Measurements from ENCODE around the gene BYSL. TPM values are rescaled to one million over a fixed set of nuclear protein-coding genes. Genes with fewer than 3 reads are reported as not detected.

BYSL gene
- total and polyA plus RNA-seq, 9 of the 15 experiments (the other 6 are each of a cell fraction or from before 2014, with no cell fraction given) = 22.2 to 92.3 (median 53.4) TPM

DNA sequence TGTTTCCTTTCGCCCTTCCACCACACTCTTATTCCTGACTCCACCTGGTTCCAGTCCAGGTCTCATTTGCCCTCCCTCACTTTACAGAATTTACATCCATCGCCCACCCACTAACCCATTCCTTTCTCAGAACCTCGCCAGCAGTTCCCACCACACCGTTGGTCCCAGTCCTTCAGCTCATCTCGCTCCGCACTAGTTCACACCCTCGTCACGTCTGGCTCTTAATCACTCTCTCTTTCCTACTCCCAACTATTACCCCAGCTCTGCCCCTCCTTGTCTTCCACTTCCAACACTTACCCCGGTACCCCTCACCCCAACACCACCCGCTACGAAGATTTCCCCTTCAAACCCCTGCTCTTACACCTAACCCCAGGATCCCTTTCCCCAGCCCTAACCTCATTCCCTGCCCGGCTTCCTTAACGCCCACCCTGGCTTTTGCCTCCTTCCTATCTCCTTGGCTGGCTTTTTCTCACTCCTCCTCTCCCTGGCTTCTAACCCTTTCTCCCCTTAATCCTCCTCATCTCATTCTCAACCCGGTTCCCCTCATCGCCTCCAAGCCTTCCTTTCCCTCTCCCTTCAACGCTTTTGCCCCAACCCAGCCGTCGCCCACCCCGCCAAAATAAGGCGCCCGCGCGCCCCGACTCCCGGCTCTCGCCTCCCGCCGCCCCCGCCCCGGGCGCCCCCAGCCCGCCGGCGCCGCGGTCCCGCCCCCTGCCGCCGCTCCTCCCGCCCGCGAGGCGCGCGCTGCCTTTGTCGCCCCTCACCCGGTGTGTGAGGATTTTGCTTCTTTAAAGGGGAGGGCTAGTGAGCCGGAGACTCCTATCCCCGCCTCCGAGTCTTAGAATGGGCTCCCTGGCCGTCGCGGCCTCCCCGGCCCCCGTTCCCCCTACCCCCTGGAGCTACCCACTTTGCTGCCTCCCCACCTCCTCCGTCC lies 26.7 kb upstream of the BYSL start:
- Histone ChIP-seq H3K27me3 (ENCODE audit: control insufficient read depth in 2 of 2, insufficient read depth in 2 of 2, low read length in 2 of 2) (no peaks in the 10 kb centered on the region), H3K4me3 (peak overlapping the region; percentile 56), H4K20me1 (replicated peaks; ENCODE audit: control insufficient read depth, insufficient read depth, low read length) (no peaks in the 10 kb centered on the region; the same call in 1 of the 2 replicates), H3K27ac (ENCODE audit: extremely low read depth, low read depth, low read length) (peak overlapping the region; percentile 33; the same call in 2 of the 3 replicates), H2AFZ (ENCODE audit: low read depth, low read length) (peak overlapping the region; percentile 82), H3K79me2 (ENCODE audit: control insufficient read depth, insufficient read depth, low read length) (peaks cover 9% of the 10 kb centered on the region; the same call in 2 of the 3 replicates), H3K4me1 (replicated peaks in 1 of 2; ENCODE audit: control insufficient read depth in 2 of 2, insufficient read depth in 2 of 2, low read length in 2 of 2) (peaks cover 8 to 11% of the 10 kb centered on the region in 2 experiments), H3K9me3 (replicated peaks; ENCODE audit: control insufficient read depth, insufficient read depth, low read depth, low read length) (no peaks in the 10 kb centered on the region), H3K4me2 (ENCODE audit: insufficient read depth, low read length) (peak overlapping the region; percentile 96), H3K9ac (ENCODE audit: insufficient read depth in 1 of 2, low read depth in 2 of 2, low read length in 2 of 2) (peak overlapping the region; percentile 72 to 88), H3K36me3 (ENCODE audit: control insufficient read depth, insufficient read depth, low read length) (no peaks in the 10 kb centered on the region), H3K9me1 (ENCODE audit: control insufficient read depth, insufficient read depth, low read length) (no peaks in the 10 kb centered on the region)
- 3% methylated on average over 13 of the region's 56 CpGs for WGBS (ENCODE audit: insufficient coverage, low coverage, missing lambda C conversion rate)
- intact Hi-C loops (cut with micrococcal nuclease) (loop anchor here (1.0 to 5.0 kb wide), 4 partner anchors 48 to 150 kb away; partner anchors contain the start of gene TOMM6), in situ Hi-C loops (cut with MboI) (no loop called here)
- ChIA-PET POLR2A (interaction anchor here (0.5 to 2.2 kb wide), 11 partner anchors 9 to 154 kb away, joined by 3 to 9 read pairs (median 4); no protein-coding TSS in a partner anchor), CTCF (ENCODE audit: low intra/inter-chr PET ratio) (no interaction called here)
- ATAC-seq (peak; percentile 71), DNase-seq (ENCODE audit: extremely low read depth in 1 of 4, low spot score in 3 of 4) (peak in 2 of 4 experiments; percentile 31 to 45), FAIRE-seq (peak; percentile 72)
- no TSS peak for BruUV-seq (replicated peaks)
- TF ChIP-seq LEF1 (IDR thresholded peaks at IDR 0.05) (no peak), ZKSCAN8 (CRISPR knock-in tag; IDR thresholded peaks at IDR 0.05) (no peak), HDAC2 (IDR thresholded peaks at IDR 0.05) (0 out of 2 replicates have a peak, but pooled peaks have one; percentile 40), SMARCA5 (IDR thresholded peaks at IDR 0.05) (0 out of 2 replicates have a peak, but pooled peaks have one; percentile 10), ZSCAN32 (CRISPR knock-in tag; IDR thresholded peaks at IDR 0.05) (no peak), PHF20 (IDR thresholded peaks at IDR 0.05; ENCODE audit: partially characterized antibody) (peak; percentile 22), NCOA4 (IDR thresholded peaks at IDR 0.05; ENCODE audit: partially characterized antibody) (peak; percentile 27), CC2D1A (IDR thresholded peaks at IDR 0.05) (0 out of 2 replicates have a peak, but pooled peaks have one; percentile 25), KDM5B (IDR thresholded peaks at IDR 0.05; ENCODE audit: insufficient replicate concordance, low read depth, low read length) (peak; percentile 3)
- TF ChIP-seq, protein P1, sequence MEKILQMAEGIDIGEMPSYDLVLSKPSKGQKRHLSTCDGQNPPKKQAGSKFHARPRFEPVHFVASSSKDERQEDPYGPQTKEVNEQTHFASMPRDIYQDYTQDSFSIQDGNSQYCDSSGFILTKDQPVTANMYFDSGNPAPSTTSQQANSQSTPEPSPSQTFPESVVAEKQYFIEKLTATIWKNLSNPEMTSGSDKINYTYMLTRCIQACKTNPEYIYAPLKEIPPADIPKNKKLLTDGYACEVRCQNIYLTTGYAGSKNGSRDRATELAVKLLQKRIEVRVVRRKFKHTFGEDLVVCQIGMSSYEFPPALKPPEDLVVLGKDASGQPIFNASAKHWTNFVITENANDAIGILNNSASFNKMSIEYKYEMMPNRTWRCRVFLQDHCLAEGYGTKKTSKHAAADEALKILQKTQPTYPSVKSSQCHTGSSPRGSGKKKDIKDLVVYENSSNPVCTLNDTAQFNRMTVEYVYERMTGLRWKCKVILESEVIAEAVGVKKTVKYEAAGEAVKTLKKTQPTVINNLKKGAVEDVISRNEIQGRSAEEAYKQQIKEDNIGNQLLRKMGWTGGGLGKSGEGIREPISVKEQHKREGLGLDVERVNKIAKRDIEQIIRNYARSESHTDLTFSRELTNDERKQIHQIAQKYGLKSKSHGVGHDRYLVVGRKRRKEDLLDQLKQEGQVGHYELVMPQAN (IDR thresholded peaks at IDR 0.05; ENCODE audit: borderline replicate concordance) = peak; percentile 71
- TF ChIP-seq, protein P2, sequence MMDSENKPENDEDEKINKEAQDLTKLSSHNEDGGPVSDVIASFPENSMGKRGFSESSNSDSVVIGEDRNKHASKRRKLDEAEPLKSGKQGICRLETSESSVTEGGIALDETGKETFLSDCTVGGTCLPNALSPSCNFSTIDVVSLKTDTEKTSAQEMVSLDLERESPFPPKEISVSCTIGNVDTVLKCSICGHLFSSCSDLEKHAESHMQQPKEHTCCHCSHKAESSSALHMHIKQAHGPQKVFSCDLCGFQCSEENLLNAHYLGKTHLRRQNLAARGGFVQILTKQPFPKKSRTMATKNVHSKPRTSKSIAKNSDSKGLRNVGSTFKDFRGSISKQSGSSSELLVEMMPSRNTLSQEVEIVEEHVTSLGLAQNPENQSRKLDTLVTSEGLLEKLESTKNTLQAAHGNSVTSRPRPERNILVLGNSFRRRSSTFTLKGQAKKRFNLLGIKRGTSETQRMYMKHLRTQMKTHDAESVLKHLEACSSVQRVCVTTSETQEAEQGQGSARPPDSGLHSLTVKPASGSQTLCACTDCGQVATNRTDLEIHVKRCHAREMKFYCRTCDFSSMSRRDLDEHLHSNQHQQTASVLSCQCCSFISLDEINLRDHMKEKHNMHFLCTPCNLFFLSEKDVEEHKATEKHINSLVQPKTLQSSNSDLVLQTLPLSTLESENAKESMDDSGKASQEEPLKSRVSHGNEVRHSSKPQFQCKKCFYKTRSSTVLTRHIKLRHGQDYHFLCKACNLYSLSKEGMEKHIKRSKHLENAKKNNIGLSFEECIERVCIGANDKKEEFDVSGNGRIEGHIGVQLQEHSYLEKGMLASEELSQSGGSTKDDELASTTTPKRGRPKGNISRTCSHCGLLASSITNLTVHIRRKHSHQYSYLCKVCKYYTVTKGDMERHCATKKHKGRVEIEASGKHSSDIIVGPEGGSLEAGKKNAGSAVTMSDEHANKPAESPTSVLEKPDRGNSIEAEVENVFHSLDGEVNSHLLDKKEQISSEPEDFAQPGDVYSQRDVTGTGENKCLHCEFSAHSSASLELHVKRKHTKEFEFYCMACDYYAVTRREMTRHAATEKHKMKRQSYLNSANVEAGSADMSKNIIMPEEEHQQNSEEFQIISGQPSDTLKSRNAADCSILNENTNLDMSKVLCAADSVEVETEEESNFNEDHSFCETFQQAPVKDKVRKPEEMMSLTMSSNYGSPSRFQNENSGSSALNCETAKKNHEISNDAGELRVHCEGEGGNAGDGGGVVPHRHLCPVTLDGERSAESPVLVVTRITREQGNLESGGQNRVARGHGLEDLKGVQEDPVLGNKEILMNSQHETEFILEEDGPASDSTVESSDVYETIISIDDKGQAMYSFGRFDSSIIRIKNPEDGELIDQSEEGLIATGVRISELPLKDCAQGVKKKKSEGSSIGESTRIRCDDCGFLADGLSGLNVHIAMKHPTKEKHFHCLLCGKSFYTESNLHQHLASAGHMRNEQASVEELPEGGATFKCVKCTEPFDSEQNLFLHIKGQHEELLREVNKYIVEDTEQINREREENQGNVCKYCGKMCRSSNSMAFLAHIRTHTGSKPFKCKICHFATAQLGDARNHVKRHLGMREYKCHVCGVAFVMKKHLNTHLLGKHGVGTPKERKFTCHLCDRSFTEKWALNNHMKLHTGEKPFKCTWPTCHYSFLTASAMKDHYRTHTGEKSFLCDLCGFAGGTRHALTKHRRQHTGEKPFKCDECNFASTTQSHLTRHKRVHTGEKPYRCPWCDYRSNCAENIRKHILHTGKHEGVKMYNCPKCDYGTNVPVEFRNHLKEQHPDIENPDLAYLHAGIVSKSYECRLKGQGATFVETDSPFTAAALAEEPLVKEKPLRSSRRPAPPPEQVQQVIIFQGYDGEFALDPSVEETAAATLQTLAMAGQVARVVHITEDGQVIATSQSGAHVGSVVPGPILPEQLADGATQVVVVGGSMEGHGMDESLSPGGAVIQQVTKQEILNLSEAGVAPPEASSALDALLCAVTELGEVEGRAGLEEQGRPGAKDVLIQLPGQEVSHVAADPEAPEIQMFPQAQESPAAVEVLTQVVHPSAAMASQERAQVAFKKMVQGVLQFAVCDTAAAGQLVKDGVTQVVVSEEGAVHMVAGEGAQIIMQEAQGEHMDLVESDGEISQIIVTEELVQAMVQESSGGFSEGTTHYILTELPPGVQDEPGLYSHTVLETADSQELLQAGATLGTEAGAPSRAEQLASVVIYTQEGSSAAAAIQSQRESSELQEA (IDR thresholded peaks at IDR 0.05; ENCODE audit: low read depth) = peak; percentile 54; the same call in 1 of the 2 replicates
